H1 (cell line): ENCODE data around the gene PPME1. TPM values are rescaled to one million over a fixed set of nuclear protein-coding genes. Genes with fewer than 3 reads are reported as not detected.

Source experiments
- CTCF ChIA-PET: fragments of 300-600 bp; sonication (Branson Sonifier 250); formaldehyde crosslinking; loops from one replicate; lab custom pipeline; 2021; ENCODE audit not compliant: partially characterized antibody; lab: Charles Lee
- POLR2A ChIA-PET: fragments of 300-600 bp; sonication (Branson Sonifier 250); formaldehyde crosslinking; loops from one replicate; lab custom pipeline; 2021; ENCODE audit warnings: inconsistent platforms; ENCODE audit not compliant: partially characterized antibody; lab: Charles Lee
- DNase-seq, 2 experiments: peaks; one replicate each; pipeline versions ENCODE4 v3.0.0 to v3.0.0-alpha.2; 2010 to 2022; ENCODE audit warnings: low spot score in 2 of 2, low read depth in 1 of 2, mixed read lengths in 1 of 2
- FAIRE-seq: peaks from 2 replicates; lab custom pipeline; 2011; peaks lifted over from hg19 to GRCh38; lab: Jason Lieb, UNC
- H2AFZ ChIP-seq: 2 replicates; pipeline ENCODE4 v1.8.1; 2012; ENCODE audit warnings: low read length, inconsistent platforms
- H2AK5ac ChIP-seq: 2 replicates; pipeline ENCODE4 v1.6.1; 2013; ENCODE audit warnings: low read depth, low read length
- H2BK120ac ChIP-seq: replicated peaks from 2 replicates; pipeline ENCODE3; 2013; ENCODE audit warnings: low read depth, low read length, inconsistent platforms
- H2BK12ac ChIP-seq: 2 replicates; pipeline ENCODE4 v1.6.1; 2013; ENCODE audit warnings: low read depth, low read length
- H2BK15ac ChIP-seq: 2 replicates; pipeline ENCODE4 v1.6.1; 2013; ENCODE audit warnings: low read length
- H2BK20ac ChIP-seq: 2 replicates; pipeline ENCODE4 v1.6.1; 2013; ENCODE audit warnings: low read length
- H2BK5ac ChIP-seq: 2 replicates; pipeline ENCODE4 v1.6.1; 2013; ENCODE audit warnings: low read depth, low read length
- H3K14ac ChIP-seq: 2 replicates; pipeline ENCODE4 v1.6.1; 2013; ENCODE audit warnings: inconsistent platforms; ENCODE audit not compliant: insufficient read length
- H3K18ac ChIP-seq: 2 replicates; pipeline ENCODE4 v1.6.1; 2013; ENCODE audit warnings: low read length; ENCODE audit errors: extremely low read depth
- H3K23ac ChIP-seq: 2 replicates; pipeline ENCODE4 v1.6.1; 2013; ENCODE audit warnings: inconsistent platforms; ENCODE audit not compliant: insufficient read length
- H3K23me2 ChIP-seq: 2 replicates; pipeline ENCODE4 v1.6.1; 2013; ENCODE audit warnings: low read depth, low read length
- H3K27ac ChIP-seq: 2 replicates; pipeline ENCODE4 v1.6.1; 2011; ENCODE audit warnings: low read depth, low read length, inconsistent platforms
- H3K27me3 ChIP-seq, 4 experiments: replicated peaks in 1 of 4; 1 replicate in 1 of 4; 2 replicates in 3 of 4; pipeline versions ENCODE4 v1.6.1 to v1.8.1; 2011 to 2013; ENCODE audit warnings: low read length in 3 of 4, mild to moderate bottlenecking in 3 of 4, inconsistent platforms in 2 of 4, mixed read lengths in 2 of 4, moderate library complexity in 1 of 4; ENCODE audit not compliant: control insufficient read depth in 3 of 4, insufficient read depth in 3 of 4; ENCODE audit errors: extremely low read depth in 1 of 4
- H3K36me3 ChIP-seq, 4 experiments: 2 replicates each; pipeline versions ENCODE4 v1.6.1 to v1.8.1; 2011 to 2013; ENCODE audit warnings: mild to moderate bottlenecking in 4 of 4, low read length in 3 of 4, moderate library complexity in 2 of 4, control low read depth in 1 of 4, inconsistent platforms in 1 of 4; ENCODE audit not compliant: insufficient read depth in 4 of 4, control insufficient read depth in 2 of 4
- H3K4ac ChIP-seq: replicated peaks from 2 replicates; pipeline ENCODE3; 2013; ENCODE audit warnings: low read length, low read depth, mixed read lengths, inconsistent platforms; ENCODE audit not compliant: insufficient read length
- H3K4me1 ChIP-seq, 4 experiments: replicated peaks in 1 of 4; 1 replicate in 1 of 4; 2 replicates in 3 of 4; pipeline versions ENCODE4 v1.6.1 to v1.8.1; 2011 to 2013; ENCODE audit warnings: low read length in 3 of 4, inconsistent platforms in 2 of 4, mixed read lengths in 1 of 4; ENCODE audit not compliant: insufficient read depth in 4 of 4, control insufficient read depth in 3 of 4
- H3K4me2 ChIP-seq, 2 experiments: 2 replicates each; pipeline versions ENCODE4 v1.6.1 to v1.8.1; 2011 to 2013; ENCODE audit warnings: low read depth in 2 of 2, low read length in 2 of 2, control low read depth in 1 of 2, inconsistent platforms in 1 of 2, mild to moderate bottlenecking in 1 of 2; ENCODE audit not compliant: insufficient read depth in 1 of 2
- H3K4me3 ChIP-seq, 4 experiments: fragments of 200-600, 300-600 bp in 1 of 4; sonication (generic), shearing (Covaris generic), sonication (Bioruptor Twin) in 1 of 4; 2 replicates each; pipeline versions ENCODE4 v1.5.1 to v1.8.1; 2011 to 2016; ENCODE audit warnings: low read length in 4 of 4, low read depth in 3 of 4, control low read depth in 2 of 4, inconsistent platforms in 2 of 4, mild to moderate bottlenecking in 2 of 4, mixed read lengths in 1 of 4, moderate library complexity in 1 of 4; ENCODE audit not compliant: insufficient read depth in 2 of 4; ENCODE audit errors: extremely low read depth in 1 of 4
- H3K56ac ChIP-seq: replicated peaks from 2 replicates; pipeline ENCODE3; 2013; ENCODE audit warnings: low read depth, mild to moderate bottlenecking, mixed read lengths, low read length, inconsistent platforms; ENCODE audit not compliant: insufficient read length
- H3K79me1 ChIP-seq: 2 replicates; pipeline ENCODE4 v1.6.1; 2013; ENCODE audit warnings: low read depth, low read length, control low read depth
- H3K79me2 ChIP-seq, 2 experiments: 2 replicates each; pipeline versions ENCODE4 v1.6.1 to v1.8.1; 2012 to 2013; ENCODE audit warnings: low read length in 2 of 2, mild to moderate bottlenecking in 2 of 2, inconsistent platforms in 1 of 2; ENCODE audit not compliant: insufficient read depth in 2 of 2, control insufficient read depth in 1 of 2
- H3K9ac ChIP-seq, 4 experiments: replicated peaks in 1 of 4; 1 replicate in 1 of 4; 2 replicates in 3 of 4; pipeline versions ENCODE4 v1.6.1 to v1.8.1; 2011 to 2013; ENCODE audit warnings: low read depth in 3 of 4, low read length in 3 of 4, control low read depth in 2 of 4, mild to moderate bottlenecking in 2 of 4, moderate library complexity in 2 of 4, inconsistent platforms in 1 of 4; ENCODE audit errors: extremely low read depth in 1 of 4
- H3K9me3 ChIP-seq, 2 experiments: 2 replicates each; pipeline versions ENCODE4 v1.6.1 to v1.8.1; 2012 to 2013; ENCODE audit warnings: mild to moderate bottlenecking in 2 of 2, moderate library complexity in 2 of 2, control low read depth in 1 of 2, inconsistent platforms in 1 of 2, low read depth in 1 of 2, low read length in 1 of 2, mixed read lengths in 1 of 2; ENCODE audit not compliant: insufficient read depth in 2 of 2
- H4K20me1 ChIP-seq, 2 experiments: replicated peaks in 1 of 2; 2 replicates each; pipeline versions ENCODE3 to v1.8.1; 2011 to 2013; ENCODE audit warnings: inconsistent platforms in 2 of 2, low read length in 2 of 2, mild to moderate bottlenecking in 1 of 2; ENCODE audit not compliant: insufficient read depth in 2 of 2, control insufficient read depth in 1 of 2
- H4K5ac ChIP-seq: 2 replicates; pipeline ENCODE4 v1.6.1; 2013; ENCODE audit warnings: low read length, low read depth, mixed read lengths, inconsistent platforms; ENCODE audit not compliant: insufficient read length
- H4K8ac ChIP-seq: 2 replicates; pipeline ENCODE4 v1.8.0; 2013; ENCODE audit warnings: mild to moderate bottlenecking, moderate library complexity, low read length, inconsistent platforms; ENCODE audit not compliant: insufficient read depth; ENCODE audit errors: extremely low read depth
- H4K91ac ChIP-seq: replicated peaks from 2 replicates; pipeline ENCODE3; 2013; ENCODE audit warnings: low read length, mixed read lengths, inconsistent platforms; ENCODE audit not compliant: insufficient read length
- POLR2A ChIP-seq, 2 experiments: IDR thresholded peaks; 1 replicate in 1 of 2; 2 replicates in 1 of 2; pipeline ENCODE4 v1.6.1; 2011; ENCODE audit warnings: low read depth in 2 of 2, low read length in 2 of 2, mild to moderate bottlenecking in 2 of 2; ENCODE audit errors: control extremely low read depth in 1 of 2
- WGBS, 2 experiments: shearing (Covaris generic) in 1 of 2; methylation state at CpG; one replicate each; pipeline versions ENCODE4 v1.1.6 to v1.1.7; 2013 to 2015; ENCODE audit warnings: low lambda C conversion rate in 2 of 2, mixed read lengths in 2 of 2, inconsistent platforms in 1 of 2, low coverage in 1 of 2, missing lambda C conversion rate in 1 of 2; ENCODE audit not compliant: insufficient replicate concordance in 2 of 2, insufficient coverage in 1 of 2, insufficient read length in 1 of 2; ENCODE audit errors: extremely low coverage in 1 of 2, missing lambda C conversion rate in 1 of 2; 5-methylcytosine and 5-hydroxymethylcytosine counted together
- polyA plus RNA-seq, 7 experiments: library from polyadenylated mRNA; depleted of rRNA in 3 of 7; stranded (reverse) in 5 of 7; unstranded in 2 of 7; fragments of >200 nt in 5 of 7; fragments of 200-250 nt in 2 of 7; gene quantifications; 1 replicate in 5 of 7; 2 replicates in 1 of 7; 4 replicates in 1 of 7; pipeline versions ENCODE4 v1.2.1 to v1.2.3, GENCODE V29; 2011 to 2013; ENCODE audit warnings: missing spikeins in 2 of 7, mixed read lengths in 2 of 7
- total RNA-seq: library from RNA; stranded (reverse); fragmentation: NEBNext Ultra II Directional; extraction: Animal tissue kit (Norgen Biotek cat#: 25700); gene quantifications from 2 replicates; pipeline ENCODE4 v1.2.1, GENCODE V29; 2021

PPME1 gene
- total and polyA plus RNA-seq, 2 of the 8 experiments (the other 6 are each of a cell fraction or from before 2014, with no cell fraction given): 55.1 to 64.5 TPM

DNA sequence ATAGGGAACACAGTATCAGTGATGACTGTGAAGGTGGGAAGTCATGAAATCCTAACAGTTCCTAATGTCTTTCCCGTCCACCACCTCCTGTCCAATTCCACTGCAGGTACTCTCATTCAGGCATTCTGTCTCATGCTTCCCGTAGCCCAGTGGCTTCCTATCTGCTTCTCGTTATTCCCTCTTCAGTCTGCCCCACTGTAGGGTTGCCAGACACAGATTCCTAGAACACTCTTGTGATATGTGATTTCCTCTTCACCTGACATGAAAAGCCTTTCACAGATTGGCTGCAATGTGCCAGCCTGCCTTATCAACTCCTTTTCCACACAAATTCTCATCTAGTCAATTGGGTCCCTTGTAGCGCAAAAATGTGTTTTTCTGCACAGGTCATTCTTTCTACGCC lies 49.3 kb upstream of the PPME1 start:
- no peak overlapping the region for H4K91ac ChIP-seq
- no peak overlapping the region for H3K4me2 ChIP-seq
- H3K18ac ChIP-seq: no peak overlapping the region
- no peak overlapping the region for H2AK5ac ChIP-seq
- H2BK20ac ChIP-seq: no peak overlapping the region
- no peaks in the 10 kb centered on the region for H3K79me1 ChIP-seq
- H4K8ac ChIP-seq: no peak overlapping the region
- no peak overlapping the region for H3K9ac ChIP-seq
- H3K23me2 ChIP-seq: no peaks in the 10 kb centered on the region
- no peak overlapping the region for H3K4ac ChIP-seq
- WGBS, 2 experiments: 92% methylated on average over 5 of the region's 5 CpGs; no CpG with 5 or more reads in 1 of the 2 experiments
- POLR2A ChIA-PET: no interaction called here
- DNase-seq (no peak), FAIRE-seq (no peak)
- CTCF ChIA-PET: interaction anchor here (0.8 to 1.1 kb wide), 2 partner anchors 13 to 29 kb away, joined by 3 read pairs; no protein-coding TSS in a partner anchor
- H3K4me3 ChIP-seq: no peak overlapping the region
- H3K27ac ChIP-seq: no peak overlapping the region
- no peak overlapping the region for H2BK15ac ChIP-seq
- no peak overlapping the region for H2BK120ac ChIP-seq
- H3K9me3 ChIP-seq: no peaks in the 10 kb centered on the region
- no peak overlapping the region for H2BK5ac ChIP-seq
- H4K20me1 ChIP-seq: no peaks in the 10 kb centered on the region
- no peak overlapping the region for H3K56ac ChIP-seq
- H3K27me3 ChIP-seq: no peaks in the 10 kb centered on the region
- H3K4me1 ChIP-seq: no peaks in the 10 kb centered on the region
- peaks cover 0 to 3% (median 1%) of the 10 kb centered on the region in 4 experiments; a peak in 3 of 8 replicates for H3K36me3 ChIP-seq
- no peak overlapping the region for H4K5ac ChIP-seq
- H3K14ac ChIP-seq: no peak overlapping the region
- TF ChIP-seq POLR2A (IDR thresholded peaks at IDR 0.05; ENCODE audit: control extremely low read depth in 1 of 2, low read depth in 2 of 2, low read length in 2 of 2): no peak
- H2BK12ac ChIP-seq: no peak overlapping the region
- no peak overlapping the region for H2AFZ ChIP-seq
- no peak overlapping the region for H3K23ac ChIP-seq
- H3K79me2 ChIP-seq: no peaks in the 10 kb centered on the region
